ENCODE measurements around the gene GAST. TPM values are rescaled to one million over a fixed set of nuclear protein-coding genes. Genes with fewer than 3 reads are reported as not detected.

Gene GAST
- total RNA-seq, 1 experiment from 2014 or later = not detected

- no peak for TF ChIP-seq ZBTB33 (IDR thresholded peaks at IDR 0.05; ENCODE audit: extremely low read depth, insufficient replicate concordance, low read length)
These were observed 36.1 kb downstream of the GAST start (continued) for GRCh38 chr17:41748275-41748674.

- intact Hi-C loops (cut with micrococcal nuclease) = no loop called here
- ChIA-PET RAD21 (ENCODE audit: low non-redundant PET in 1 of 2, low total read pairs in 2 of 2, uncharacterized antibody in 2 of 2, unreplicated experiment in 2 of 2) (interaction anchor here in 1 of 2 experiments (0.6 kb wide), 1 partner anchor 47 kb away, joined by 6 read pairs; no protein-coding TSS in a partner anchor), POLR2A (interaction anchor here (1.3 kb wide), 1 partner anchor 9 kb away, joined by 3 read pairs; no protein-coding TSS in a partner anchor), CTCF (interaction anchor here (1.0 to 1.3 kb wide), 2 partner anchors 35 to 36 kb away, joined by 3 read pairs; partner anchors contain the start of gene JUP)
- Histone ChIP-seq H3K9me3 (ENCODE audit: control insufficient read depth in 1 of 2, insufficient read depth in 1 of 2, low read depth in 1 of 2, low read length in 2 of 2) (no peaks in the 10 kb centered on the region), H3K9ac (ENCODE audit: low read length) (no peak overlapping the region), H3K79me2 (ENCODE audit: insufficient read depth, low read length) (no peaks in the 10 kb centered on the region), H2AFZ (ENCODE audit: low read depth, low read length, poor library complexity, severe bottlenecking) (no peak overlapping the region), H3K27ac (ENCODE audit: low read depth, low read length) (no peak overlapping the region), H3K36me3 (ENCODE audit: control insufficient read depth in 1 of 2, insufficient read depth in 2 of 2, low read length in 2 of 2) (peaks cover 4 to 13% of the 10 kb centered on the region in 2 experiments; a peak in 2 of 4 replicates), H3K4me2 (ENCODE audit: low read length) (no peak overlapping the region), H4K20me1 (ENCODE audit: insufficient read depth) (no peaks in the 10 kb centered on the region), H3K4me1 (ENCODE audit: control insufficient read depth in 1 of 2, insufficient read depth in 2 of 2, low read length in 2 of 2) (no peaks in the 10 kb centered on the region), H3K9me2 (ENCODE audit: insufficient read depth) (no peaks in the 10 kb centered on the region), H3K4me3 (replicated peaks in 1 of 2; ENCODE audit: low read depth in 1 of 2, low read length in 2 of 2) (no peak overlapping the region), H3K27me3 (ENCODE audit: insufficient read depth, low read length) (no peaks in the 10 kb centered on the region)
- DNase-seq (ENCODE audit: low read depth, low spot score) (no peak), ATAC-seq (no peak)
- BruUV-seq (replicated peaks) = no TSS peak
- TF ChIP-seq ATF3 (IDR thresholded peaks at IDR 0.05) (no peak), POLR2A (IDR thresholded peaks at IDR 0.05; ENCODE audit: borderline replicate concordance, extremely low read depth, insufficient read depth, insufficient read length) (no peak), EGR1 (IDR thresholded peaks at IDR 0.05; ENCODE audit: low read depth) (no peak), ELF1 (IDR thresholded peaks at IDR 0.05; ENCODE audit: borderline replicate concordance, low read depth) (no peak), ZFX (IDR thresholded peaks at IDR 0.05) (no peak), YY1 (IDR thresholded peaks at IDR 0.05; ENCODE audit: extremely low read depth, insufficient replicate concordance, low read depth, low read length) (no peak), EZH2phosphoT487 (IDR thresholded peaks at IDR 0.05; ENCODE audit: borderline replicate concordance) (no peak)
These were observed 38.7 kb downstream of the GAST start for GRCh38 chr17:41750862-41751261.

Measured in HCT116 (cell line).